NCI-H2029 (cell line): ENCODE results near the gene SMURF1.

Experiments
- DNase-seq: peaks from one replicate; lab custom pipeline; 2025; lab: John Stamatoyannopoulos, UW

The SMURF1 gene

GRCh38 chr7:99098286-99098823, 45.6 kb downstream of the SMURF1 start:
- no peak for DNase-seq

- no peak for DNase-seq
Measured at GRCh38 chr7:99097730-99098129, 46.2 kb downstream of the SMURF1 start.

- DNase-seq: peak; percentile 26
Measured at GRCh38 chr7:99096124-99096887, 47.6 kb downstream of the SMURF1 start.

- DNase-seq: no peak
Measured at GRCh38 chr7:99095698-99096097, 48.2 kb downstream of the SMURF1 start.

GRCh38 chr7:99094401-99094800, 49.5 kb downstream of the SMURF1 start:
- no peak for DNase-seq

GRCh38 chr7:99092064-99092720, 51.7 kb downstream of the SMURF1 start:
- DNase-seq: peak; percentile 82

- DNase-seq: peak; percentile 73
Measured at GRCh38 chr7:99090771-99091542, 53.0 kb downstream of the SMURF1 start.

GRCh38 chr7:99089914-99090629, 53.8 kb downstream of the SMURF1 start:
- no peak for DNase-seq

GRCh38 chr7:99086944-99087343, 57.0 kb downstream of the SMURF1 start:
- no peak for DNase-seq

- DNase-seq: no peak
Measured at GRCh38 chr7:99086532-99086931, 57.4 kb downstream of the SMURF1 start.

- no peak for DNase-seq
Measured at GRCh38 chr7:99083733-99084132, 60.2 kb downstream of the SMURF1 start.

- DNase-seq: no peak
Measured at GRCh38 chr7:99083068-99083651, 60.7 kb downstream of the SMURF1 start.

- no peak for DNase-seq
Measured at GRCh38 chr7:99080679-99081078, 63.2 kb downstream of the SMURF1 start.

- DNase-seq: no peak
Measured at GRCh38 chr7:99079104-99079503, 64.8 kb downstream of the SMURF1 start.

GRCh38 chr7:99078416-99078815, 65.5 kb downstream of the SMURF1 start:
- DNase-seq: no peak

- DNase-seq: no peak
Measured at GRCh38 chr7:99076615-99077014, 67.3 kb downstream of the SMURF1 start.

GRCh38 chr7:99073839-99074446, 70.0 kb downstream of the SMURF1 start:
- DNase-seq: no peak

- DNase-seq: no peak
Measured at GRCh38 chr7:99072126-99072525, 71.8 kb downstream of the SMURF1 start.

GRCh38 chr7:99070361-99070760, 73.5 kb downstream of the SMURF1 start:
- no peak for DNase-seq

- DNase-seq: no peak
Measured at GRCh38 chr7:99061001-99061776, 82.7 kb downstream of the SMURF1 start.
